Stimulated activated CD4-positive, alpha-beta T cell treated with anti-CD3 and anti-CD28 coated beads, Interleukin-2, amount 100 ng/mL, for 4 hours (primary cell): ENCODE results near the gene ADD1.
"Not testable (repeated sequence)": the region's sequence is repeated elsewhere in the genome, so short reads cannot be mapped to it uniquely, and the experiment has no call there.

Experiments
- DNase-seq: peaks from one replicate; pipeline ENCODE4 v3.0.0-alpha.2; 2020; ENCODE audit warnings: low read depth

The ADD1 gene

GRCh38 chr4:2922453-2923101 is 78.9 kb downstream of the ADD1 start:
- not testable (repeated sequence) for DNase-seq

GRCh38 chr4:2923141-2923551 is 79.5 kb downstream of the ADD1 start:
- DNase-seq = no peak

GRCh38 chr4:2923668-2924173 is 80.1 kb downstream of the ADD1 start:
- no peak for DNase-seq

GRCh38 chr4:2924286-2924685 is 80.6 kb downstream of the ADD1 start:
- no peak for DNase-seq

GRCh38 chr4:2924765-2925301 is 81.2 kb downstream of the ADD1 start:
- no peak for DNase-seq

- DNase-seq = no peak
Observed at GRCh38 chr4:2925496-2925895, 81.9 kb downstream of the ADD1 start.

GRCh38 chr4:2925931-2926860 is 82.6 kb downstream of the ADD1 start:
- no peak for DNase-seq

- no peak for DNase-seq
Observed at GRCh38 chr4:2927016-2927695, 83.5 kb downstream of the ADD1 start.

GRCh38 chr4:2927696-2928075 is 84.0 kb downstream of the ADD1 start:
- DNase-seq = no peak

- no peak for DNase-seq
Observed at GRCh38 chr4:2928242-2929176, 84.9 kb downstream of the ADD1 start.

GRCh38 chr4:2929469-2929868 is 85.8 kb downstream of the ADD1 start:
- DNase-seq = no peak

- DNase-seq = no peak
Observed at GRCh38 chr4:2930135-2930757, 86.6 kb downstream of the ADD1 start.

GRCh38 chr4:2930758-2931511 is 87.3 kb downstream of the ADD1 start:
- no peak for DNase-seq

- DNase-seq = no peak
Observed at GRCh38 chr4:2931512-2932301, 88.1 kb downstream of the ADD1 start.

- no peak for DNase-seq
Observed at GRCh38 chr4:2932321-2932950, 88.8 kb downstream of the ADD1 start.

GRCh38 chr4:2932951-2933565 is 89.4 kb downstream of the ADD1 start:
- no peak for DNase-seq

- no peak for DNase-seq
Observed at GRCh38 chr4:2933566-2934076, 90.0 kb downstream of the ADD1 start.
